ENCODE data around the gene TASOR2.

Gene TASOR2, protein sequence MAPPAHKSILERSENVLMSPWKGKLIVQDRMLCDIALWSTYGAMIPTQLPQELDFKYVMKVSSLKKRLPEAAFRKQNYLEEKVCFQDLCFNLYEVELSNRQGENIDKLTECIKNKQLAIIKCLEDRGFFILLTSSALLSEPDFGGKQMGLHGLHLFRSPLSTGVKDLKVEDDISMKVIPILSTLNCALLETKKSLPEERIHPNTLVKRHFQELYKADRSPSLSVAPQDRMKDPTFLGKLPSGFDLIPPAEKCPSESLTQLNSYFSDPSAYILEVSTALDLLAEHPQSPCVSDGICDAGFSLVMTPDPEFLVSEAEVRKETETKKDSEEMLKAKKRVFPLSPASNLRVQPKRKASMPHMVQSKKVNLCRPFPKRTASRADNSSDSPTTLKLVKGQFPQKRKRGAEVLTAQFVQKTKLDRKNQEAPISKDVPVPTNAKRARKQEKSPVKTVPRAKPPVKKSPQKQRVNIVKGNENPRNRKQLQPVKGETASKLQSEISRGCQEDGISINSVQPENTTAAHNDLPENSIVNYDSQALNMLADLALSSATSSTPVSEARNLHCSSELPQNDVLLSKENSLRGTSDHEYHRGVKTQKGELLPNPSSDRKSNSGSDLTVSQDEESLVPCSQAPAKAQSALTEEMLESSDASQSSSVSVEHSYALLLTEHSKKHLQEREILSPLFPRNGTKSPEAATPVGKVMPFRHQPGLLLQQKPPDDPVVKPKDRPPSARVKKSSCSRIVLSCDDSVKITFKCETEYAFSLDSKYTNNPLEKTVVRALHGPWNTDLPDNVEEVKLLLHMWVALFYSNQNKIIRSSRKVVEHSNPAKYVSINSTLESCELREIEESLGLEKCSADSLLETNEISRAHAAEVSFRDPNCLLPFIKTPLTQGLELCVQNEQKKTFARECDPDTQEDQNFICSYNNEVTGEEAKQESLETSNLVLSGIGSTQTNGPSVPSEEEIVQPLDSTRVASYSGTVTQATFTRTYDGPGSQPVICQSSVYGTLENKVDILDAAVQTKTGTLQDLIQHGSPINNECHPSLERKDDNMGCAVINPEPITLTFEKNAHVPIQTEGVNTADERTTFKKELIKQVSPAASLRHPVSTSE (N-terminal part only)

DNA sequence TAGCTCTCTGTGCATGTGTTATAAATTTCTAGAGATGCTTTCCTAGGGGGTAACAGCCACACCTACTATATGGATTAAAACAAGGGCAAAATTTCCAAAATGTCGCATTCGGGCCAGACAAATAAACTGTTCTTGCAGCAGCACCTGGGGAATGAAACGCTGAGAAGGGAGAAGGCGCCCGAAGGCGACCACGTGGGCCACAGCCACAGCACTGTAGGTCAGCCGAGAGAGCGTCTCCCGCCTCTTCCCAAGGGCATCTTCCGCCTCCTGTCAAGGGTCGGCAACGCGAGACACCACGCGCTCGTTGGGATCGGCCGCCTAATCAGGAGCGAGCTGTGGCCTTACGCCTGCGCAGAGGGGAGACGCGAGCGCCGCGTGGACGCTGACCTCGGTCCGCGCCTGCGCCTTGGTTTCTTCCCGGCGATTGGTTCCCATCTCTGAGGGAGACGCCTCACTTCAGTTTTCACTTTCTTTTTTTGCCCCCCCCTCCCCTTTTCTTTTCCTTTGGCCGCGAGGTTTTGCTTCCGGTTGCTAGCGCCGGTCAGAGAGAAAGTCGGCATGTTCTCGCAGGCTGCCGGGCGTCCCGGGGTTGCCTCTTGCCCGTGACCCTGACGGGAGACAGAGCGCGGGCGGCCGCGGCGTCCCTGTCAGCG is at the start of gene TASOR2:
TASOR2 (plus strand) TSS at position 521 of the 653 bp plus-strand sequence. CDS start 35,805 bp downstream, outside the sequence.
- peak; percentile 96 for DNase-seq

DNA sequence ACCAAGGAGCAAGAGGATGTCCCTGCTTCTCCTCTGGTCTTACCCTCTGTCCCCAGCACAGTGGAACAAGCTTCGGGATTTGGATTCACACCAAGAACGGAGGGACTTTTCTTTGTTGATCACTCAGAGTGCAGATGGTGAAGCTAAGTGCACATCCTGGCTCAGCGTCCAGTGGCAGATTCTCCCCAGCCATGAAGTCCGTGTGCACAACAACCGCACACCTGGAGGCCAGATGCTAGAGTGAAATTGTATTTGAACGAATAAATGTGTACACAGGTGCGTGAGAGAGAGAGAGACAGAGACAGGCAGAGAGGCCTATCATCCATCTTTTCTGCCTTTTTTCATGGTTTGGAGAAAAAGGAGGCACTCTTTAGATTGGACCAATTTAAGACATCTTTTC is 49.7 kb upstream of the TASOR2 start:
- no peak for DNase-seq

DNA sequence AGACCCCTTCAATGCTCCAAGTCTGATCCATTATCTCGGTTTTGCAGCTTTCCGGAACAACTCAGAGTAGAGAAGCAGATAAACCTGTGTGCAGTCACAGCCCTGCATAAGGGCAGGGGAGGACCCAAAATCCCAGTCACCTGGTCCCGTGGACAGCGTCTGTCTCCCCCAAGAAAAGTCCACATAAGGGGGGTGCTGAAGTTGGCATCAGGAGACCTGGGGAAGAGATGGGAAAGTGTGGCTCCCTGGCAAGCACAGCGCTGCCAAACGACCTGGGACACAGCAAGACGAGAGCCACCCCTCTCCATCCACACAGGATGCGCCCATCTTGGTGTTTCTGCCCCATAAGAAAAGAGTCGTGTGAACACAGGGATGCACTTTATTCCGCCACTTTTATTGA is 46.1 kb upstream of the TASOR2 start:
- DNase-seq, result no peak

DNA sequence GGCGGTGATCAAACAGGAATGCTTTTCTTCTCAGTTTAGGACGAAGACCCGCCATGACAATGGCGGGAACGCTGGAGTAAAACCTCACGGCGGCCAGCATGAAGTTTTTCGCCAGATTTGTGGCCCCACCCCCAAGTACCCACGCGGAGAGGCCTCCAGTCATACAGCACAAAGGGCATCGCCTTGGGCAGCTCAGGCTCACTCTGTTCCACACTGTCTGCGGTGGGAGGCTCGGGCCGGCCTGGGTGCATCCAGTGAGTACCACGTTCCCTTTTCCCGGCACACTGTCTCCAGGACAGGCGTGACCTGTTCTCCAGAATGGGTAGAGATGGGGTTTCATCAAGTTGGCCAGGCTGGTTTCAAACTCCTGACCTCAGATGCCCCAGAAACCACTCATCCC is 45.6 kb upstream of the TASOR2 start:
- no peak for DNase-seq

DNA sequence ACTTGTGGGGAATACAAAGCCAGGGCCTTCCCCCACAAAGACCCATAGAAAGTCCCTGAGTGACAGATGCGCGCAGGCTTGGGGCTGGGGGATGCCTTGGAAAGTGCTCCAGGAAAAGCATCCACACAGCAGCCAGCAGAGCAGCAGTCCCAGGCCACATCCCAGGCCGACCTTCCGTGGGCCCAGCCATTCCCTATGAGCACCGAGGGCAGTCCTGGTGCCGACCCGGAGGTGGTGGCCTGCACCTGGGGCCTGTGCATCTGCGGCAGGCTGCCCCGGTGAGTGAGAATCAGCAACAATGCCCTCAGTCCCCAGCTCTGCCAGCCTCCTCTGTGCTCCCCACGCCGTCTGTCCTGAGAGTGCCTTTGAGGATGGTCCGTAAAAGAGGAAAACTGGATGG is 44.6 kb upstream of the TASOR2 start:
- no peak for DNase-seq

DNA sequence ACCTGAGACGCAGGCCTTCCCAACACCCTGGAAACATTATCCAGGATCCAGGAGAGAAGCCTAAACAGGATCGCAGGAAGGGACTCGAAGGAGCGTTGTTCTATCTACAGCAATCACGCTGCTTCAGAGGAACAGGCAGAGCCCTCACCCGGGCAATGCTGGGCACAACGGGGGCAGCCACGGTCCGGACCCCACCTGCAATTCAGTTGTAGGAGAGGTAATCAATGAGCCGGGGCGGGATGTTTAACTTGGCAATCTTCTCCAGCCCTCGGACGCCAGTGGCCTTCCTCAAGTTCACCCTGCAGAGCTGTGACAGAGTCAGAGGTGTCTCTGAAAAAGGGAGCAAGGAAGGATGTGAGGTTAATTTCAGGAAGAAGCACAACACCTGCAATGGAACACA is 44.1 kb upstream of the TASOR2 start:
- DNase-seq, result no peak

DNA sequence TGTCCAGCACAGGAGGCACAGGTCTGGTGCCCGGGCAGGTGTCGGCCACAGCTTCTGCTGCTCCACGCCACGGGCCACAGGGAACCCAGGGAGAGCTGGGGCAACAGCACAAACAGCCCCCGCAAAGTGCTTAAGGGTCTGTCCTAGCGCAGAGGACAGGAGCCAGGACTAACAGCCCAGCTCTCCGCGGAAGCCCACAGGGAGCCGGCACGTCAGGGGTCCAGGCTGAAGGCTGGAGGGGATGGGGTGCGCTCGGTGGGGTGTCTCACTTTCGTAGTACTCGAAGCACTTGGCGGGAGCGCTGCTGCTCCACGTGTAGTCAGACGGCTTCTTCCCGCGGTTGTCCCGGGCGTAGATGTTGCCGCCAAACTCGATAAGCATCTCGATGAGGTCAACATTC is 43.1 kb upstream of the TASOR2 start:
- DNase-seq, result no peak

DNA sequence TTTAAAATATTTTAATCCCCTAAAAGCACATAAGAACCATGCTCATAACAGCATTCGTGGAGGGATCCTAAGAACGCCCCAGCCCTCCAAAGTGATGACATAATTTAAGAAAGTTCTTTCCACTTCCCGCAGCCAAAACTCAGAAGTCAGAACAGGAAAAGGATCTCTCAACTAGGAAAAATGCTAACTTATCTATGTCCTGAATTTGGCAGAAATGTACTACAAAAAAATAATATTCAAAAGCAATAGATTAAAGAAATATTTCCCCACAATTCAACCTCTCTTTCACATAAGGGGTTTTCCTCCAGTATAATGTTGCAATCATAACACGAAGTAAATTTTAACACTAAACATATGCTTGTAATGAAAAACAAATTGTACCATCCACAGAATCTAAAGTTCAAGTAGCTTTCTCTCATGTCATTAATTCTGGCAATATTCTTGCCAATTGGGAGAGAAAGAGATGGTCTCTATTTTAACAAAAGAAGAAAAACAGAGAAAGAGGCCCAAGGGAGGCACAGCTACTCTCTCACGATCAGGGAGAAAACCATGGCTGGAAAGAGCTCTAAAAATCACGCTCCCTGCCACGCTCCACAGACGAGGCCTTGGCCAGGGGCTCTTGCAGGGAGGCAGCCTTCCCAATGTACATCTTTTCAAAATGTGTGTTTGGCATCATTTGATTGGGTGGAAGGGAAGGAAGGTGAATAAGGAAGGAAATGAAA is 41.1 kb upstream of the TASOR2 start:
- DNase-seq, result no peak

DNA sequence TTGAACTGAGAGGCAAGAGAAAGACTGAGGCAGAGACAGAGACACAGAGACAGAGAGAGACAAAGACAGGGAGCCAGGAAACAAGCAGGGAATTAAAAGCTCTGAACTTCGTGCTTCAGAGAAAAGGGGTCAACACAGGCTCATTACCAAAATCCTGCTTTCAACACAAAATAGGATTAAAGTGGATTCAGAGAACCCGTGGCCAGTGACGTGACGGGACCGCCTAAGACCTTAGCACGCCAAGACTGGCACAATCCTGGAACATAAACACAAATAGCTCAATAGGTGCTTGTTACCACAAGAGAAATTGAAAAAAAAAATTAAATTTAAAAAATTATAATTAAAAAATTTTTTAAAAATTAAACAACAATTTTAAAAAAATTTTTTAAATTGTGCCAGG is 39.7 kb upstream of the TASOR2 start:
- DNase-seq, result no peak

DNA sequence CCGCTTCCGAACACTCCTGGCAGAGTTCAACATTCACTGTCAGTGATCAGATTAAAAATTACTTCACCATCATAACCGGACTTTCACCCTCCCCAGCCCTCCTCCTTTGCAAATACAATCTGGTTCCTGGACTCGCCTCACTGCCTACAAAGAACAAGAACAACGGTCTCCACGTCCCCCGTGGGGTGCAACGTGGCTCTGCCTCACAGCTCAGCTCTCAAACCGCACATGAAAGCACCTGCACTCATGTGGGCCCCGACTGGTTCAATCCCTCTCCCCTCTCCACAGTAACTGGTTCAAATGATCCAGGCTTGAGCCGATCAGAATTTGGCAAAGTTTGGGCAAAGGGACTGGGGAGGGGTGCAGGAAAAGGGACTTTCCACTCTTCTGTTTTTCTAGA is 39.3 kb upstream of the TASOR2 start:
- no peak for DNase-seq

DNA sequence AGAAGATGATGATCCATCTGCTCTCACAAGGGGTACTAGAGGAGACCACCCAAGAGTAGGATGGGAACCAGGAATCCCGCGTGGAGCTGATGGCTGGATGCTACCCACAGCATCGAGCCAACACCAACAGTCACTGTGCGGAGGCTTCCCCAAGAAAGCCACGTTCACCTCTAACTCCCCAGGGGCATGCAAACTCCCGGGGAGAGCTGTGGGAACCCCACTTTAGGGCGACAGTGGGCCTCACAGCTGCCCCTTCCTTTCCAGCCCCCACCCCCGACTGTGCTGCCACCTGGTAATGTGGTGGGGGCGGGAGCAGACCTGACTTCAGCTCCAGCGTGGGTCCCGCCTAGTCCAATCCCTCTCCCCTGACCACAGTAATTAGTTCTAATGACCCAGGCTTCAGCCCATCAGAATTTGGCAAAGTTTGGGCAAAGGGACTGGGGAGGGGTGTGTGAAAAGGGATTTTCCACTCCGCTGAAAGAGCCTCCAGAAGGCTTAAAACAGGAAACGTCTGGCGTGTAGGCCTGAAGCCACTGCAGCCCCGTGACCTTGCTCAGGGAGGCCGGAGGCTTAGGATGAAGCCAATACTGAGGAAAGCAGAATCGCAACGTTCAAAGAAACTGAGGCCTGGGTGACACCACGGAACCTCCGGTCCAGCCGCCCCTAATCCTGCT is 38.6 kb upstream of the TASOR2 start:
- no peak for DNase-seq

DNA sequence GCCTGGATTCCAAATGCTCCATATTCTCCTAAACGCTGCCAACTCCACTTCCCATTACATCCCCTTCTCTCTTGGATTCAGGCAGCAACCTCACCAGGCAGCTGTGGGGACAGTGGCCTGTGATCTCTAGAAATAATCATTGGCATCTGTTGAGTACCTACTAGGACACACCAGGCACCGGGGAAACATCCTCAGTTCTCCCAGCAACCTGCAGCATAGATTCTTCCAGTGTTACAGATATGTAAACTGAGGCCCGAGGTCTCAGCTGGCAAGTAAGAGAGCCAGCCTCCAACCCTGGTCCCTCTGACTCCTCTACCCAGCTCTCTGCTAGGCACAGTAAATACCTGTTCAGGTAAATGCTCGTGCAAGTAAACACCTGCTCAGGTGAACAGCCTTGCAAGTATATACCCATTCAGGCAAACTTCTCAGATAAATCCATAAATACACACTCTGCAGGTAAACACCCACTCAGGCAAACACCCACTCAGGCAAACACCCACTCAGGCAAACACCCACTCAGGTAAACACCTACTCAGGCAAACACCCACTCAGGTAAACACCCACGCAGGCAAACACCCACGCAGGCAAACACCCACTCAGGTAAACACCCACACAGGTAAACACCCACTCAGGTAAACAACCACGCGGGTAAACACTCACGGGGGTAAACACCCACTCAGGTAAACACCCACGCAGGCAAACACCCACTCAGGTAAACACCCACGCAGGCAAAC is 37.0 kb upstream of the TASOR2 start:
- DNase-seq, result no peak

DNA sequence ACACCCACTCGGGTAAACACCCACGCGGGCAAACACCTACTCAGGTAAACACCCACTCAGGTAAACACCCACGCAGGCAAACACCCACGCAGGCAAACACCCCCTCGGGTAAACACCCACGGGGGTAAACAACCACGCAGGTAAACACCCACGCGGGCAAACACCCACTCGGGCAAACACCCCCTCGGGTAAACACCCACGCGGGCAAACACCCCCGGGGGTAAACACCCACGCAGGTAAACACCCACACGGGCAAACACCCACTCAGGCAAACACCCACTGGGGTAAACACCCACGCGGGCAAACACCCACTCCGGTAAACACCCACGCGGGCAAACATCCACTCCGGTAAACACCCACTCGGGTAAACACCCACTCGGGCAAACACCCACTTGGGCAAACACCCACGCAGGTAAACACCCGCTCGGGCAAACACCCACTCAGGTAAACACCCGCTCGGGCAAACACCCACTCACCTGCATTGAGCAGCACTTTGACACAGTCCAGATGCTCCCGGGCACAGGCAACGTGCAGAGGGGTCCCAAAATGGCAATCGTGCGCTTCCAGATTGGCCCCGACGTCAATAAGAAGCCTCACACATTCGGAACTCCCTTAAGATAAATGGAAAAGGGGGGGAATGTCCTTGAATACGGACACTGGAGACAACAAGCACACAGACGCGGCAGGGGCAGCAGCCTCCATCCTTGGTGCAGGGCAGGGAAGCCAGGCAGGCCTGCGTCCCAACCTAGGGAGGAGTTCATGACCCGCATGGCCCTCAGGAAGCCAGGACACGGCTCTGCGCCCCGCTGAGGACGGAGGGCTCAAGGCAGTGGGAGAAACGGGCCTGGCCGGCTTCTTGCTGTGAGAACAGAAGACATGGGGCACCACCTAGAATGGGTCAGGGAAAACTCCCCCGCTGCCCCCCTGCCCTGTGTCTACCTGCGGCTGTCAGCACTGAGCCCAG is 35.9 kb upstream of the TASOR2 start:
- DNase-seq, result no peak

DNA sequence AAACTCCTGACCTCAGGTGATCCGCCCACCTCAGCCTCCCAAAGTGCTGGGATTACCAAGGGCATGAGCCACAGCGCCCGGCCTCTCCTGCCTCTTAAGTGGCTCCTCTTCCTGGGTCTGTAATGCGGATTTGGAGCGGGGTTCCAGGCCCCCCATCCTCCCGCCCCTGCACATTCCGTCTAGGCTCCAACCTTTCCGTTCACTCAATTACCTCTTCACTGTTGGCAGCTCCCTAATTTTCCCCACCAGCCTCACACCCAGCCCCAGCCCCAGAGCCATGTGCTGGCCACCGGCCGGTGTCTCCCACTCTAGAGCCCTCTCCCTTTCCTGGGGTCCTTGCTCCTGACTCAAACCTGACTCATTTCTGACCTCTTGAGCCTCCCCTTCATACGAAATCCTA is 34.9 kb upstream of the TASOR2 start:
- DNase-seq, result no peak

DNA sequence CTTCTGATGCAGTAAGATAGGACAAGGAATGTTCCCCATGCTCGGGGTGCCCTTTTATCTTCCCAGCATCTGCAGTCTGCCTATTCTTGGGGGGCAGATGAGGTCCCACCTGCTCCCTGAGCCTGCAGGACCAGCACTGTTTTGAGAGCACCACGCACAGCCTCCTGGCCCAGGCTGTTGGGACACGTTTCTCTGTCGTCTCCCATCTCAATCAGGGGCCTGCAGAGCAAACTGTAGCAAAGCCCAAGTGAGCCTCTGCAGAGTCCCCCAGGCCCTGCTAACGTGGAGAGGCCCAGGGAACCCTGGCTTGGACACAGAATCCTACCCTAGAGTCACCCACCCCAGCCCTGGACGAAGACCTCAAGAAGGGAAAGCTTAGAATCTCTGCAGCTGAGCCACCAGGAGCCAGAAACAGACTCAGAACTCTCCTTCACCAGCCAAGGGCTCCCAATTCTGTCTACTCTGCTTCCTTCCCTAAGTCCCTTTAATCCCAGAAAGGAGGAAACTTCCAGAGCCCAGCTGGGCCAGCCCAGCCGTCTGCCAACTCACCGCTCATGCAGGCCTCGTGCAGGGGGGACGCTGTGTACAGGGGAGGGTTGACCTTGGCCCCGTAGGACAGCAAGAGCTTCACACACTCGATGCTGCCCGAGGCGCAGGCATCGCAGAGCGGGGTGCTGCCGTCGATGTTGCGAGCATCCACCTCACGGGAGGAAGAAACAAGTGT is 33.8 kb upstream of the TASOR2 start:
- DNase-seq, result no peak

DNA sequence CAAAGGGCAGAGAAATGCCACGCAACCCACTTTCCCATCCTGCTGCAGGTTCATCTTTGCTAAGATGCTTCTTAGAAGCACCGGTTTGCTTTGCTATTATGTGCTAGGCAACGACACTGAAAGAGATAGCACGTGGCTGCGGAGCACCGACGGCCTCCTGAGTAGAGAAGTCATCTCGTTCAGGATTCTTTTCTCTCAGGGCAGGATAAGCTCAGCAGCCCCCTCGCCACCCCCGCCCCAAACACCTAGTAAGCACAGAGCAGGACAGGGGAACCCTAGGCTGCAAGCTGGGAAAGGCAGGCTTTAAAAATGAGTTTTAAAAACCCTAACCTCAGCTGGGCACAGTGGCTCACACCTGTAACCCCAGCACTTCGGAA is 33.3 kb upstream of the TASOR2 start:
- no peak for DNase-seq

DNA sequence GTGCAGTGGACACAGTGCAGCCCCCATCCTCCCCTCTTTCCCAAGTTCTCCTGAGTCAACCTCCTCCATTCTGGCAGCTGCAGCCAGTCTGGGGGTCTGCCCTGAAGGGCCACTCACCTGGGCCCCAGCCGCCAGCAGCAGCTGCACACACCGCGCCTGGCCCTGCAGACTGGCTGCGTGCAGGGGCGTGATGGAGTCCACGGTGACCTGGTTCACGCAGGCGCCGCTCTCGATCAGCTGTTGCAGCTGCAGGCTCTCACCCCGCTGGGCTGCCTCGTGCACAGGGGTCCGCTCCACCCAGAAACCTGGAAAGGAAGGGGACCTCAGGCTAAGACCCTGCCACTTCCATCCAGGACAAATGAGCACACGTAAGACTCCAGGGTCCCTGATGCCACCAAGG is 31.9 kb upstream of the TASOR2 start:
- DNase-seq, result no peak

DNA sequence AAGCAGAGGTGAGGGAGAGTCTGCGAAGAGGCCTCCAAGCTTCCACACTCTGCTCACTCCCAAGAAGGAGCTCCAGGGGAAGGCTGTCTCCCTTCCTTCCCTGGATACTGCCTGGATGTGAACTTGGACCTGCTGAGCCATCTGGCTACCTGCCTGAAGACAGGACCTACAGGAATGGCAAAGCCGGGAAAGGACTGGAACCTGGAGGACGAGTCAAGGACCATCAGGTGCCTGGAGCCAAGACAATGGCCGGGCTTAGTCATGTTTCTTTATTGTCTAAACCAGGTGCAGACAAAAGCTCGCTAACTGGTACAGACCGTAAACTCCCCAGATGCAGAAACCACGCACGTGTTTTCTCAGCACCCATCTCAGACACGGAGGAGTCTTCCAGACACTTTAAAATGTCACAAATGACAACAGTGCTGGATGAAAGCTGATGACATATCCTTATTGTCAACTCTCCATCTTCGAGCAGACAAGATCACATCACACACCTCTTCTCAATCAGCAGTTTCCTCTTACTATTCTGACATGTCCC is 30.4 kb upstream of the TASOR2 start:
- DNase-seq, result no peak

DNA sequence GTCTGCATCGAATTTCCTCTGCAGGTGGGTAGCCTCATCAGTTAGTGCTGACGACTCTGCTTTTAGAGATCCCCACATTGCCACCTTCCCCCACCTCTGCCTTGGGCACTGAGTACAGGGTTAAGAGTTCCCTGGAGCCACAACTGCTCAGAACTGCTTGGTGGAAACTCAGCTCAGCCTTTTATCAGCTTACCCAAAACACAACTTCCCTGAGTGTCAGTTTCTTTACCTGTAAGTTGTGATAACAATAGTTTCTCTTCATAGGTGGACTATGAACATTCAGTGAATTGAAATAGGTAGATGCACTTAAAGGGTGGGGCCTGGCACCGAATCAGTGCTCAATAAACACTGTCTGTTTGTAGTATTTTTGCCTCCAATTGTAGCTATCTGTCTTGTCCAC is 29.5 kb upstream of the TASOR2 start:
- DNase-seq, result no peak

Measured in KG1 (cell line).